ENCODE data around the gene MUC2. TPM values are rescaled to one million over a fixed set of nuclear protein-coding genes. Genes with fewer than 3 reads are reported as not detected.

Gene MUC2
- total RNA-seq, 6 experiments from 2014 or later, result 0.04 TPM; not detected in 5

DNA sequence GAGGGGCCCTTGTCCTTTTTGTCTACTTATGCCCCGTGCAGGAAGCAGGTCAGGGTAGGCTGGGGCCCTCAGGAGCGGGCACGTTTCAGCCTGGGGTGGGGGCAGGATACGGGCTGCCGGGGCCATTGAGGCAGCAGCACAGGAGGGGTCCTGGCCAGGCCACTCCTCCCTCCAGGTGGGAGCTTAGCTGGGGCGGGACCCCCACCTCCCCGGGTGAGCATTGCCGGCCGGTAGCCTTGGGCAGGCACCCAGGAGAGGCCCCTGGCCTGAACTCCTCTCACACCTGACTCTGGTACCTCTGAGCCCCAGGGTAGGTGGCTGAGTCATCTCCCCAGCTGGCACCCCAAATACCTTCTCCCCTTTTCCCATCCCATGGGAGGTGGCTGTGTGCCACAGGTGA, 33.2 kb upstream of the MUC2 start:
- H3K4me3 ChIP-seq, result no peak overlapping the region
- no peak overlapping the region for H3K27ac ChIP-seq
- H3K9me3 ChIP-seq, result no peaks in the 10 kb centered on the region
- DNase-seq, result peak in 1 of 3 donors; percentile 40
- WGBS (ENCODE audit: insufficient coverage, low coverage, low lambda C conversion rate, missing lambda C conversion rate), result no CpG with 5 or more reads among the region's 9 CpGs
- intact Hi-C loops (cut with DNase I), result no loop called here
- H3K4me1 ChIP-seq, result no peaks in the 10 kb centered on the region
- ATAC-seq, result peak in 1 of 4 donors; percentile 4
- no peaks in the 10 kb centered on the region for H3K36me3 ChIP-seq
- no peaks in the 10 kb centered on the region for H3K27me3 ChIP-seq
- TF ChIP-seq POLR2A (IDR thresholded peaks at IDR 0.05) (no peak), CTCF (IDR thresholded peaks at IDR 0.05) (no peak)

GRCh38 chr11:1041936-1042608, 32.6 kb upstream of the MUC2 start:
- intact Hi-C loops (cut with DNase I), result no loop called here
- H3K27ac ChIP-seq, result no peak overlapping the region

GRCh38 chr11:1042626-1043562, 31.8 kb upstream of the MUC2 start:
- Histone ChIP-seq H3K27ac (no peak overlapping the region), H3K27me3 (no peaks in the 10 kb centered on the region), H3K4me1 (no peaks in the 10 kb centered on the region), H3K36me3 (no peaks in the 10 kb centered on the region), H3K9me3 (no peaks in the 10 kb centered on the region), H3K4me3 (no peak overlapping the region)
- DNase-seq (peak in 2 of 3 donors; percentile 13 to 35), ATAC-seq (no peak)
- TF ChIP-seq CTCF (IDR thresholded peaks at IDR 0.05) (no peak), POLR2A (IDR thresholded peaks at IDR 0.05) (no peak)
- WGBS (ENCODE audit: insufficient coverage, low coverage, low lambda C conversion rate, missing lambda C conversion rate), result no CpG with 5 or more reads among the region's 26 CpGs
- intact Hi-C loops (cut with DNase I), result no loop called here

More at GRCh38 chr11:1041936-1042608, 32.6 kb upstream of the MUC2 start:
- H3K4me3 ChIP-seq, result no peak overlapping the region
- no peaks in the 10 kb centered on the region for H3K27me3 ChIP-seq
- ATAC-seq (peak; percentile 35 to 82 (median 64)), DNase-seq (peak in 2 of 3 donors; percentile 57 to 61)
- no peaks in the 10 kb centered on the region for H3K9me3 ChIP-seq
- WGBS (ENCODE audit: insufficient coverage, low coverage, low lambda C conversion rate, missing lambda C conversion rate), result 40% methylated on average over 3 of the region's 18 CpGs
- no peaks in the 10 kb centered on the region for H3K36me3 ChIP-seq
- TF ChIP-seq CTCF (IDR thresholded peaks at IDR 0.05), result no peak
- TF ChIP-seq POLR2A (IDR thresholded peaks at IDR 0.05), result no peak
- no peaks in the 10 kb centered on the region for H3K4me1 ChIP-seq

- Histone ChIP-seq H3K27me3 (no peaks in the 10 kb centered on the region), H3K4me1 (no peaks in the 10 kb centered on the region), H3K36me3 (no peaks in the 10 kb centered on the region), H3K27ac (no peak overlapping the region), H3K4me3 (no peak overlapping the region), H3K9me3 (no peaks in the 10 kb centered on the region)
- ATAC-seq (no peak), DNase-seq (peak in 1 of 3 donors; percentile 41)
- TF ChIP-seq CTCF (IDR thresholded peaks at IDR 0.05) (no peak), POLR2A (IDR thresholded peaks at IDR 0.05) (no peak)
- intact Hi-C loops (cut with DNase I), result no loop called here
- 64% methylated on average over 6 of the region's 20 CpGs for WGBS (ENCODE audit: insufficient coverage, low coverage, low lambda C conversion rate, missing lambda C conversion rate)
Observed at GRCh38 chr11:1043563-1044096, 31.0 kb upstream of the MUC2 start.
